Measurements from ENCODE around the gene DFFA. TPM values are rescaled to one million over a fixed set of nuclear protein-coding genes. Genes with fewer than 3 reads are reported as not detected.

DFFA gene
- total and polyA plus RNA-seq, 8 donors = 37.6 to 45.6 (median 42.3) TPM

DNA sequence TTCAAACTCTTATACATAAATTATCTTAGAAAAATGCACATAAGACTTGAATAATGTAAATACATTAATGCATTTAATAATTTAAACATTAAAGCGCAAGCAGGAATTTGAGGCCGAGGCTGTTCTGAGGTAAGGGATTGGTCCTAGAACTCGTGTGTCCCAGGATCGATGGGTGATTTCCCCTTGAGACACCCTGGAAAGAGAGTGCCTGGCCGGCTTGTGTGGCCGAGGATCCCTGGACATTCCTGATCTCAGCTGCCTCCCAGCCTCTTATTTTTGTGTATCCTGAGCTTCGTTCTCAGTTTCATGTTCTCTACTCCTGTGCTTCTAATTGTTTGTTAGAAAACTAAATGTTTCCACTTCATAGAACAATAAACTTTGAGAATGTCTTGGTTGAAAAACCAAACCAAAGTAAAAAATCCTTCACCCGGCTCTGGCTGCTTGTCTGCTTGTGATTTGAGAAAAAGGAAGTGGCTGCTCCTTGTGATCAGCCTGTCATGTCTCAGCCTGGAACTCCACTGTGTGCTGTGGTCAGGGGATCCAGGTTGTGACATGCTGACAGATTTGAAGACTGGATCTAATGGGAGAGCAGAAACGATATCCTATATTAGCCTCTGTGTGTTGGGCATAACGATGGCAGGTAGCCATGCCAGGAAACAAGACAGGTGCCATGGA, 43.1 kb upstream of the DFFA start:
- intact Hi-C loops (cut with DNase I) = no loop called here
- no peaks in the 10 kb centered on the region for H3K36me3 ChIP-seq
- peak; percentile 28 for ATAC-seq
- H3K4me1 ChIP-seq = peaks cover 35 to 70% of the 10 kb centered on the region in 2 donors
- TF ChIP-seq, protein P1, sequence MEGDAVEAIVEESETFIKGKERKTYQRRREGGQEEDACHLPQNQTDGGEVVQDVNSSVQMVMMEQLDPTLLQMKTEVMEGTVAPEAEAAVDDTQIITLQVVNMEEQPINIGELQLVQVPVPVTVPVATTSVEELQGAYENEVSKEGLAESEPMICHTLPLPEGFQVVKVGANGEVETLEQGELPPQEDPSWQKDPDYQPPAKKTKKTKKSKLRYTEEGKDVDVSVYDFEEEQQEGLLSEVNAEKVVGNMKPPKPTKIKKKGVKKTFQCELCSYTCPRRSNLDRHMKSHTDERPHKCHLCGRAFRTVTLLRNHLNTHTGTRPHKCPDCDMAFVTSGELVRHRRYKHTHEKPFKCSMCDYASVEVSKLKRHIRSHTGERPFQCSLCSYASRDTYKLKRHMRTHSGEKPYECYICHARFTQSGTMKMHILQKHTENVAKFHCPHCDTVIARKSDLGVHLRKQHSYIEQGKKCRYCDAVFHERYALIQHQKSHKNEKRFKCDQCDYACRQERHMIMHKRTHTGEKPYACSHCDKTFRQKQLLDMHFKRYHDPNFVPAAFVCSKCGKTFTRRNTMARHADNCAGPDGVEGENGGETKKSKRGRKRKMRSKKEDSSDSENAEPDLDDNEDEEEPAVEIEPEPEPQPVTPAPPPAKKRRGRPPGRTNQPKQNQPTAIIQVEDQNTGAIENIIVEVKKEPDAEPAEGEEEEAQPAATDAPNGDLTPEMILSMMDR (IDR thresholded peaks at IDR 0.05) = no peak
- H3K27ac ChIP-seq = peak overlapping the region in 1 of 2 donors; percentile 51
- H3K9me3 ChIP-seq = no peaks in the 10 kb centered on the region
- H3K27me3 ChIP-seq = no peaks in the 10 kb centered on the region
- DNase-seq = peak in 1 of 4 donors; percentile 52
- H3K4me3 ChIP-seq = no peak overlapping the region

GRCh38 chr1:10514490-10515235, 42.3 kb upstream of the DFFA start:
- H3K4me1 ChIP-seq = peaks cover 40 to 76% of the 10 kb centered on the region in 2 donors
- TF ChIP-seq, protein P1 (IDR thresholded peaks at IDR 0.05) = peak; percentile 33 to 34
- ATAC-seq = peak; percentile 19

GRCh38 chr1:10513199-10513598, 40.9 kb upstream of the DFFA start:
- H3K27me3 ChIP-seq = no peaks in the 10 kb centered on the region
- no peaks in the 10 kb centered on the region for H3K36me3 ChIP-seq
- DNase-seq (no peak), ATAC-seq (no peak)
- H3K4me1 ChIP-seq = peaks cover 40 to 70% of the 10 kb centered on the region in 2 donors
- no peaks in the 10 kb centered on the region for H3K9me3 ChIP-seq
- TF ChIP-seq, protein P1 (IDR thresholded peaks at IDR 0.05) = no peak
- intact Hi-C loops (cut with DNase I) = no loop called here
- no peak overlapping the region for H3K27ac ChIP-seq
- H3K4me3 ChIP-seq = no peak overlapping the region

More at GRCh38 chr1:10514490-10515235, 42.3 kb upstream of the DFFA start:
- Histone ChIP-seq H3K9me3 (no peaks in the 10 kb centered on the region), H3K36me3 (no peaks in the 10 kb centered on the region), H3K27me3 (no peaks in the 10 kb centered on the region), H3K4me3 (no peak overlapping the region), H3K27ac (peak overlapping the region in 1 of 2 donors; percentile 51)
- intact Hi-C loops (cut with DNase I) = no loop called here
- DNase-seq = peak in 1 of 4 donors; percentile 62

DNA sequence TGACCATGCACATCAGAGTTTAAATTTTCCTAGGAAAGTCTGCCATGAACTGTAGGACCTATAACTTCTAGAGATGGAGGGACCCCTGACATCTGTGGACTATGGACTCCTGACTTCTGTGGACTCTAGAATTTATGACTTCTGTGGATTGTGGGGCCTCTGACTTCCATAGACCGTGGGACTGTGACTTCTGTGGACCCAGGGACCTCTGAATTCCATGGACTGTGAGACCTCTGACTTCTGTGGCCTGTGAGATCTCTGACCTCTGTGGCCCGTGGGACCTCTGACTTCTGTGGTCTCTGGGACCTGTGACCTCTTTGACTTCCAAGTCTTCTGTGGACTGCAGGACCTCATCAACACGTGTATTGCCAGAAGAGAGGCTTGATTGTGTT, 39.2 kb upstream of the DFFA start:
- H3K36me3 ChIP-seq = no peaks in the 10 kb centered on the region
- peaks cover 40 to 66% of the 10 kb centered on the region in 2 donors for H3K4me1 ChIP-seq
- H3K27ac ChIP-seq = peak overlapping the region; percentile 26 to 72
- intact Hi-C loops (cut with DNase I) = no loop called here
- H3K27me3 ChIP-seq = no peaks in the 10 kb centered on the region
- DNase-seq = no peak
- no peak overlapping the region for H3K4me3 ChIP-seq
- TF ChIP-seq, protein P1 (IDR thresholded peaks at IDR 0.05) = no peak
- ATAC-seq = no peak
- no peaks in the 10 kb centered on the region for H3K9me3 ChIP-seq
